Measurements from ENCODE around the gene PARD3B. TPM values are rescaled to one million over a fixed set of nuclear protein-coding genes. Genes with fewer than 3 reads are reported as not detected.

The PARD3B gene
- total RNA-seq, 3 donors from 2014 or later: 0.18 to 0.48 (median 0.27) TPM

GRCh38 chr2:205024822-205025518 lies 479.7 kb downstream of the PARD3B start:
- H3K4me1 Mint-ChIP-seq (ENCODE audit: low read depth): peaks cover 22% of the 10 kb centered on the region
- peak; percentile 93 to 96 for ATAC-seq

GRCh38 chr2:205025580-205026240 lies 480.4 kb downstream of the PARD3B start:
- peaks cover 4% of the 10 kb centered on the region for H3K9me3 Mint-ChIP-seq
- no peaks in the 10 kb centered on the region for H3K27me3 Mint-ChIP-seq (ENCODE audit: low read depth)
- no peak for DNase-seq
- no peak overlapping the region for H3K4me3 Mint-ChIP-seq
- ATAC-seq: no peak
- no peaks in the 10 kb centered on the region for H3K36me3 Mint-ChIP-seq (ENCODE audit: insufficient read depth)
- H3K4me1 Mint-ChIP-seq (ENCODE audit: low read depth): peaks cover 22% of the 10 kb centered on the region

More at GRCh38 chr2:205024822-205025518, 479.7 kb downstream of the PARD3B start:
- Mint-ChIP-seq H3K27me3 (ENCODE audit: low read depth) (no peaks in the 10 kb centered on the region), H3K9me3 (peaks cover 4% of the 10 kb centered on the region), H3K4me3 (no peak overlapping the region), H3K36me3 (ENCODE audit: insufficient read depth) (no peaks in the 10 kb centered on the region)
- peak; percentile 5 for DNase-seq

DNA sequence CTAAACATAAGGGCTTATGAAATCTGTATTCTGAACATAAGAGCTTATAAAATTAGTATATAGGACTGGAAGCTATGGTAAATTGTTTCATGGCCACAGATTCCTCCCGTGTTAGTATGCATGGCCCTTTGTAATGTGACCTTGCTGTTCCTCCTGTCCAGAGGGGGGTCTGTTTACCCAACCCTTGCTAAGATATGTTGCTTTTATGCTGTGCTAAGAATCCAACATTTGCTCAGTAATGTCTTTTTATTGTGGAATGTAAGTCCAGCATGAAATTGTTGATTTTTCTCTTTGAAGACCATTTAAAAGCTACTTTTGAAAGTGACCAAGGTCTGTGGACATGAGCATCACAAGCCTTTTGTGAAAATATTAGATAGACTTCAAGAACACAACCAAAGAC lies 485.4 kb downstream of the PARD3B start:
- DNase-seq (no peak), ATAC-seq (no peak)
- no peak overlapping the region for H3K4me3 Mint-ChIP-seq
- H3K36me3 Mint-ChIP-seq (ENCODE audit: insufficient read depth): no peaks in the 10 kb centered on the region
- H3K27me3 Mint-ChIP-seq (ENCODE audit: low read depth): no peaks in the 10 kb centered on the region
- peaks cover 4% of the 10 kb centered on the region for H3K9me3 Mint-ChIP-seq
- peaks cover 26% of the 10 kb centered on the region for H3K4me1 Mint-ChIP-seq (ENCODE audit: low read depth)

DNA sequence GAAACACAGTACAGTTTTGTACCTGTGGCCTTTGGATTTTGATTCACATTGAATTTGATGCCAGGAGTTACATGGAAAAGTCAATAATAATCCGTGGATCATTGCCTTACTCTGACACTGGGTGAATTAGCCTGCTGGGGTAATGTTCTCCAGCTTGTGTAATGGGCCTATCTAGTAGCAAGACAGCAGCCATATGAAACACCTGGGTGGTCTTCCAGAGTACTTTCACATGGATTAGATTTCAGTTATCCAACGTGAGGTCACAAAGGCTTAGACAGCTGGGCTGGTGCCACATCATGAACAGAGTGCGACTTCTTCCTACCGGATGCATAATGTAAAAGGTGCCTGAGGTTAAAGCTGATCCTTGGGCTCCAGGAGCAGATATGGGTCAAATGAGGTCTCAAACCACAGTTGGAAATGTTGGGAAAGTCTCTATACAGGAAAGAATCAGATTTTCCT lies 486.8 kb downstream of the PARD3B start:
- no peaks in the 10 kb centered on the region for H3K36me3 Mint-ChIP-seq (ENCODE audit: insufficient read depth)
- H3K4me3 Mint-ChIP-seq: no peak overlapping the region
- no peaks in the 10 kb centered on the region for H3K27me3 Mint-ChIP-seq (ENCODE audit: low read depth)
- ATAC-seq (no peak), DNase-seq (no peak)
- peaks cover 4% of the 10 kb centered on the region for H3K9me3 Mint-ChIP-seq
- H3K4me1 Mint-ChIP-seq (ENCODE audit: low read depth): peaks cover 18% of the 10 kb centered on the region

DNA sequence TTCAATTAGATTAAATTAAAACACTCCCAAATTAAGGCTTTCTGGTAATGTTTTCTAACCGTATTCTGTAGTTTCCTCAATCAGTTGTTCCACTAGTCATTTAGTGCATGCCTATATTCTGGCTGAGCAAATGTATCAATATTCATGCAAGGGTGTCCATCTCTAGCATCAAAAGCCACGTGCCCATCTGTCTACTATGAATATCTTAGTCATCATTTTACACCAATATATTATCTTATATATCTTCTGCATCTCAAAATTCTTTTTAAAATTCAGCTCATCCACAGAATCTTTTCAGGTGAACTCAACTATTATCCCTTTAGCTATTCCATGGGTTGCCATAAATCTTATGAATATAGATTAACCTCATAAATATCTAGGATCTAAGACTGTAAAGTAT lies 488.2 kb downstream of the PARD3B start:
- Mint-ChIP-seq H3K27me3 (ENCODE audit: low read depth) (no peaks in the 10 kb centered on the region), H3K4me3 (no peak overlapping the region), H3K4me1 (ENCODE audit: low read depth) (peaks cover 18% of the 10 kb centered on the region), H3K36me3 (ENCODE audit: insufficient read depth) (no peaks in the 10 kb centered on the region), H3K9me3 (peaks cover 1% of the 10 kb centered on the region)
- ATAC-seq (no peak), DNase-seq (no peak)

DNA sequence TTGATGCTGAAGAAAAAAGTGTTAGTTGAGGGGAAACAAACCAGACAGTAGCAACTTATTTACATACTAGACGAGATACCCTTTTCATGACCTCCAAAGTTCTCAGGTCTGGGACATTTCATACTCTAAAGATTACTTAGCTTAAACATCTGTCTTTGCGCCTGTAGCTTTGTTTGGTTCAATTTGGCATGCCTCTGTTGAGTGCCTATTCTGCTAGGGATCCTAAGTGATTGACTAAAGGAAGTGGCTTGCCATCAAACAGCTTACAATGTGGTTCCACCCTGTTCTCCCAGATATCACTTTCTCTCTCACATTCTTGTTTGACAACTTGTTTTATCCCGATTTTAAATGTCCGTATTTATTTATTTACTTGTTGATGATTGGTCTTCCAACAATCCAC lies 488.8 kb downstream of the PARD3B start:
- ATAC-seq (no peak), DNase-seq (no peak)
- Mint-ChIP-seq H3K4me1 (ENCODE audit: low read depth) (peaks cover 18% of the 10 kb centered on the region), H3K9me3 (no peaks in the 10 kb centered on the region), H3K36me3 (ENCODE audit: insufficient read depth) (no peaks in the 10 kb centered on the region), H3K27me3 (ENCODE audit: low read depth) (no peaks in the 10 kb centered on the region), H3K4me3 (no peak overlapping the region)

DNA sequence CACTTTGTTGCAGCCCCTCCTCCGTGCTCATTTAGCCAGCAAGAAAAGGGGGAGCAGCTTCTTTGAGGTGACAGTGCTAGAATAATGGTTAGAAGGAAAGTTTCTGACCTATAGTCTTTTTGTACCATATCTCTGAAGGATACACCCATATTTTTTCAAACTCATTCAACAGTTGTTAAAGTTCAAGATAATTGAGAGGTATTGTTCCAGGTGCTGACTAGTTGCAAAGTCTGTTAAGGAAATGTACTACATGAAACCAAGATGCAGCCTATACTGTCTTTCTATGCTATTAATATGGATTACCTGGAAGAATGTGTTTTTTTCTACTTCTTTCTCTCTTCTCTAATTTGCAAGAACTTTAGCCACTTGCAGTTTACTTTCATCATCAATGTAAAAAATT lies 495.0 kb downstream of the PARD3B start:
- no peaks in the 10 kb centered on the region for H3K27me3 Mint-ChIP-seq (ENCODE audit: low read depth)
- no peaks in the 10 kb centered on the region for H3K9me3 Mint-ChIP-seq
- no peaks in the 10 kb centered on the region for H3K36me3 Mint-ChIP-seq (ENCODE audit: insufficient read depth)
- H3K4me1 Mint-ChIP-seq (ENCODE audit: low read depth): peaks cover 1% of the 10 kb centered on the region
- no peak overlapping the region for H3K4me3 Mint-ChIP-seq
- no peak for DNase-seq
- ATAC-seq: no peak

DNA sequence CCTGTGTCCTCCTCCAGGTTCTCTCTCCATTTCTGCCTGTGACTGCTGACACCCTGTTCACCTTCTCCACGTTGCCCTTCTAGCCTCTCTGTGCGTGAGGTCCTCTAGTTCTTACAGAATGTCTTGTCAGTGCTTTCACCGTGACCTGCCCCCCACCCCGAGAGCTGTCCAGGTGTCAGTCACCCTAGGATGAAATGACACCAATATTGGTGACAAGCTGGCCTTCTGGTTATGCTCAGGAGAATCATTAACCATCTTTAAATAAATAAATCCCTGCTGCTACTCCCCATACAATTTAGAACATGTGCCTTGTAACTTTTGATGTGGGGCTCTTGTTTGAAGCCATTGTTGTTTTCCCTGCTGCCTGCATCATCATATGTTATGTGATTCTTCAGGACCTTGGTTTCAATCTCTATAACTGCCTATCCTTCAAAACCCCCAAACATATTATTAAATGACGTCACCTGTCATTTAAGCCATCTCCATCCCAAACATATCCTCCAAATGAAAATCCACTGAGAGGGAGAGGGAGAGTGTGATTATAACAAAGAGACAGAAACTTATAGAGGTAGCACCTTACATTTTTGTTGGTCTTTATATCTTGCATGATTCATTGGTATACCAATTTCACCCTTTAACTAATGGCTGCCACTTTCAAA lies 496.3 kb downstream of the PARD3B start:
- ATAC-seq (no peak), DNase-seq (no peak)
- peaks cover 1% of the 10 kb centered on the region for H3K4me1 Mint-ChIP-seq (ENCODE audit: low read depth)
- no peaks in the 10 kb centered on the region for H3K27me3 Mint-ChIP-seq (ENCODE audit: low read depth)
- no peaks in the 10 kb centered on the region for H3K9me3 Mint-ChIP-seq
- no peak overlapping the region for H3K4me3 Mint-ChIP-seq
- H3K36me3 Mint-ChIP-seq (ENCODE audit: insufficient read depth): no peaks in the 10 kb centered on the region

- H3K4me3 Mint-ChIP-seq: no peak overlapping the region
- no peak for ATAC-seq
- no peak for DNase-seq
- peaks cover 1% of the 10 kb centered on the region for H3K4me1 Mint-ChIP-seq (ENCODE audit: low read depth)
- H3K27me3 Mint-ChIP-seq (ENCODE audit: low read depth): no peaks in the 10 kb centered on the region
- no peaks in the 10 kb centered on the region for H3K36me3 Mint-ChIP-seq (ENCODE audit: insufficient read depth)
- H3K9me3 Mint-ChIP-seq: peaks cover 1% of the 10 kb centered on the region
Measured at GRCh38 chr2:205043285-205043684, 498.0 kb downstream of the PARD3B start.

DNA sequence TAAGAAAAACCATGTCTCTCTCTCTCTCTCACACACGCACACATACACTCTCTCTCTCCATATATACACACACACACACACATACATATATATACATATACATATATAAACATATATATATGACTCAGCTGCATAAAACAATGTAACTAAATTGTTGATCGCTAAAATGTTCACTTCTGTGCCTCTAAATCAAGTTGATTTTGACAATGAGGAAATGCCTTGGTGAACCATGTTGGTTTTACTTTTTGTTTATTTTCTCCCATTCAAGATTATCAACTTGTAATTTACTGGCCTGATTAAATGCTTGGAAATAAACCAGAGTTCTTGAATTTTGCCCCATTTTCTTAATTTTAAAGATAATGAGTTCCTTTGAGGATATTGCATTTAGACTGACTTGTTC lies 500.4 kb downstream of the PARD3B start:
- Mint-ChIP-seq H3K4me1 (ENCODE audit: low read depth) (peaks cover 1% of the 10 kb centered on the region), H3K36me3 (ENCODE audit: insufficient read depth) (peaks cover 1% of the 10 kb centered on the region), H3K9me3 (peaks cover 13% of the 10 kb centered on the region), H3K27me3 (ENCODE audit: low read depth) (no peaks in the 10 kb centered on the region), H3K4me3 (no peak overlapping the region)
- DNase-seq (no peak), ATAC-seq (no peak)

DNA sequence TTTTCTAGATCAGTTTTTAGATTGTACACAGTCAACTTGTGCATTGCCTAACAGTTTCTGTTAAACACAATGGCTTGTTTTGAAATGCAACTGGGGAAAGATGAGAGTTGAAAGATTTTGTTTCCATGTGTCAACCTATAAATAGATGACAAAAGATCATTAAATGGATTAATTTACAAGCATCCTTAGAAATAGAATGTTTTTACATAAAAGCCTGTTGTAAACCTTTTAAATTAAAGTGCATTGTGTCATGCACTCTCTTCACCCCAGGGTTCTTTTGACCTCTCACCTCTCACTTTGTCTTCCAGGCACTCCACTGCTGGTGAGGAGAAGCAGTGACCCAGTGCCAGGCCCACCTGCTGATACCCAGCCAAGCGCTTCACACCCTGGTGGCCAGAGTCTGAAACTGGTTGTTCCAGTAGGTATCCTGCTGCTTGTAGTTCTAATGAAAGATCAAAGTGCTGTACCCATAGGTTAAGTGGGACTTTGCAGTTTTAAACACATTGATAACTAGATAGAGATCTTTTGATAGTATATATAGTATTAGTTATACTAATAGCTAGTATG lies 502.1 kb downstream of the PARD3B start:
- no peak for DNase-seq
- Mint-ChIP-seq H3K4me1 (ENCODE audit: low read depth) (peaks cover 10% of the 10 kb centered on the region), H3K4me3 (no peak overlapping the region), H3K9me3 (peaks cover 13% of the 10 kb centered on the region), H3K27me3 (ENCODE audit: low read depth) (no peaks in the 10 kb centered on the region), H3K36me3 (ENCODE audit: insufficient read depth) (peaks cover 1% of the 10 kb centered on the region)
- no peak for ATAC-seq

- DNase-seq (no peak), ATAC-seq (no peak)
- H3K36me3 Mint-ChIP-seq (ENCODE audit: insufficient read depth): peaks cover 1% of the 10 kb centered on the region
- H3K4me1 Mint-ChIP-seq (ENCODE audit: low read depth): peaks cover 20% of the 10 kb centered on the region
- no peak overlapping the region for H3K4me3 Mint-ChIP-seq
- no peaks in the 10 kb centered on the region for H3K27me3 Mint-ChIP-seq (ENCODE audit: low read depth)
- peaks cover 13% of the 10 kb centered on the region for H3K9me3 Mint-ChIP-seq
Measured at GRCh38 chr2:205051417-205051816, 506.1 kb downstream of the PARD3B start.

- Mint-ChIP-seq H3K36me3 (ENCODE audit: insufficient read depth) (peaks cover 1% of the 10 kb centered on the region), H3K4me3 (no peak overlapping the region), H3K27me3 (ENCODE audit: low read depth) (no peaks in the 10 kb centered on the region), H3K9me3 (peaks cover 13% of the 10 kb centered on the region), H3K4me1 (ENCODE audit: low read depth) (peaks cover 20% of the 10 kb centered on the region)
- no peak for ATAC-seq
- DNase-seq: no peak
Measured at GRCh38 chr2:205052781-205053180, 507.5 kb downstream of the PARD3B start.

DNA sequence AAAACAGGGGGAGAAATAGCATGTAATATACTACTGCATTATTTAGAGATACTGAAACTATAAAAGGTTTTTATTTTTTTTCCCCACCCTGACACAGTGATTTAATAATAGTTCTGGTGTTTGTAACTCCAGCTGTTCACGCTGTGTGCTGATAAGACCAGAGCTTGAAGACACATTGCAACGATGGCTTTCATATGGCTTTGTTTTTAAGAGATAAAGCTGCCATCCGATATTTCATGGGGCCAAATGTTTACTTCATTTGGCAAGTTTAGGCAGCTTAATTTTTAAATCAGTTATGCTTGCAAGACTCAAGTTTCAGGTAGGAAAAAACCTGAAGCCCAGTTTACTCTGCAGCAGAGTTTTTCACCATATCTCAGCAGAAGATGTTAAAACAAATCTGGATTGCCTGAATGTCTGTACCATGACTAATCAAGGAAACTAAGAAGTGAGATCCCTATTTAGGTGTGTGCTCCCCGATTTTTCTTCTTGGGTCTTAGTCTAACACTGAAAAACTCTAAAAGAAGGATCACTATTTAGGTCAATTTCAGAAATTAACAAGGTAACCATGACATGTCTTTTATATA lies 508.6 kb downstream of the PARD3B start:
- no peak for ATAC-seq
- Mint-ChIP-seq H3K4me1 (ENCODE audit: low read depth) (peaks cover 20% of the 10 kb centered on the region), H3K9me3 (peaks cover 18% of the 10 kb centered on the region), H3K27me3 (ENCODE audit: low read depth) (no peaks in the 10 kb centered on the region), H3K36me3 (ENCODE audit: insufficient read depth) (no peaks in the 10 kb centered on the region), H3K4me3 (no peak overlapping the region)
- no peak for DNase-seq

Data from activated T-cell treated with anti-CD3 and anti-CD28 coated beads, Interleukin-2, amount 50 U/mL, for 4 hours (primary cell).